Left lung (tissue), 10 donors: ENCODE measurements around the gene TRIP12. TPM values are rescaled to one million over a fixed set of nuclear protein-coding genes. Genes with fewer than 3 reads are reported as not detected.
"Not testable (repeated sequence)": the region's sequence is repeated elsewhere in the genome, so short reads cannot be mapped to it uniquely, and the experiment has no call there.

Experiments used
- ATAC-seq: fragments of 200-7000 bp; cut with Tn5 transposase; one replicate; pipeline ENCODE4 v1.9.1; 2020; ENCODE audit warnings: moderate library complexity
- DNase-seq, 4 donors: peaks; one replicate each; pipeline ENCODE4 v3.0.0-alpha.2; 2013 to 2020
- H3K27ac ChIP-seq, 2 donors: fragments of 200-600 bp; sonication (generic) in 1 of 2; one replicate each; pipeline versions ENCODE4 v1.5.0 to v1.8.0; 2020 to 2021
- H3K27me3 ChIP-seq, 2 donors: fragments of 200-600 bp; sonication (generic) in 1 of 2; one replicate each; pipeline versions ENCODE4 v1.5.0 to v1.8.0; 2020 to 2021
- H3K36me3 ChIP-seq, 2 donors: fragments of 200-600 bp; sonication (generic) in 1 of 2; one replicate each; pipeline versions ENCODE4 v1.5.0 to v1.8.0; 2020 to 2021
- H3K4me1 ChIP-seq, 2 donors: fragments of 200-600 bp; one replicate each; pipeline ENCODE4 v1.8.0; 2021
- H3K4me3 ChIP-seq, 2 donors: fragments of 200-600 bp; sonication (generic) in 1 of 2; one replicate each; pipeline versions ENCODE4 v1.5.0 to v1.8.0; 2020 to 2021; ENCODE audit warnings: mild to moderate bottlenecking in 1 of 2
- H3K9me3 ChIP-seq, 2 donors: fragments of 200-600 bp; sonication (generic) in 1 of 2; one replicate each; pipeline versions ENCODE4 v1.5.0 to v1.8.0; 2020 to 2021
- CTCF ChIP-seq, 2 donors: fragments of 200-600 bp; sonication (generic) in 1 of 2; IDR thresholded peaks; one replicate each; pipeline versions ENCODE4 v1.5.0 to v1.8.0; 2021; ENCODE audit warnings: antibody characterized with exemption in 2 of 2
- intact Hi-C, 2 donors: fragments of 100-400 bp; cut with DNase I; formaldehyde crosslinking; loops; one replicate each; pipeline versions ENCODE4 v1.11.2 to v1.14.2; 2022
- polyA plus RNA-seq, 6 donors: library from polyadenylated mRNA; unstranded; fragments of 120-200 nt; gene quantifications; one replicate each; pipeline ENCODE4 v1.2.1, GENCODE V29; 2013; ENCODE audit not compliant: insufficient read length in 6 of 6
- total RNA-seq, 2 donors: library from RNA; stranded (reverse); fragmentation: NEBNext Ultra II Directional; extraction: Animal tissue kit (Norgen Biotek cat#: 25700); gene quantifications; one replicate each; pipeline ENCODE4 v1.2.1, GENCODE V29; 2021
- donor health status: DM: no; HTN: yes; CAD: no.
- donor health status: DM: no; HTN: no; CAD: no.

TRIP12 gene
- total and polyA plus RNA-seq, 8 donors: 166 to 234 (median 179) TPM

GRCh38 chr2:229901819-229902218 is 20.0 kb downstream of the TRIP12 start:
- H3K36me3 ChIP-seq: peaks cover 0 to 36% of the 10 kb centered on the region in 2 donors
- intact Hi-C loops: no loop called here
- no peak overlapping the region for H3K4me3 ChIP-seq
- DNase-seq (no peak), ATAC-seq (peak; percentile 68)
- peaks cover 8 to 32% of the 10 kb centered on the region in 2 donors for H3K4me1 ChIP-seq
- no peak for TF ChIP-seq CTCF (IDR thresholded peaks at IDR 0.05)
- H3K9me3 ChIP-seq: no peaks in the 10 kb centered on the region
- no peak overlapping the region for H3K27ac ChIP-seq
- H3K27me3 ChIP-seq: no peaks in the 10 kb centered on the region

- H3K9me3 ChIP-seq, ATAC-seq, intact Hi-C loops, H3K27ac ChIP-seq, H3K27me3 ChIP-seq, H3K4me3 ChIP-seq, DNase-seq: not testable (repeated sequence)
- Histone ChIP-seq H3K4me1 (peaks cover 8 to 32% of the 10 kb centered on the region in 2 donors), H3K36me3 (peaks cover 0 to 33% of the 10 kb centered on the region in 2 donors)
These were observed 21.3 kb downstream of the TRIP12 start for GRCh38 chr2:229900514-229900913.

- DNase-seq (no peak), ATAC-seq (peak; percentile 62)
- no peak for TF ChIP-seq CTCF (IDR thresholded peaks at IDR 0.05)
- no peak overlapping the region for H3K27ac ChIP-seq
- intact Hi-C loops: no loop called here
- H3K4me3 ChIP-seq: no peak overlapping the region
- peaks cover 8 to 32% of the 10 kb centered on the region in 2 donors for H3K4me1 ChIP-seq
- no peaks in the 10 kb centered on the region for H3K27me3 ChIP-seq
- no peaks in the 10 kb centered on the region for H3K9me3 ChIP-seq
- H3K36me3 ChIP-seq: peaks cover 0 to 33% of the 10 kb centered on the region in 2 donors
These were observed 21.8 kb downstream of the TRIP12 start for GRCh38 chr2:229900012-229900411.

- TF ChIP-seq CTCF (IDR thresholded peaks at IDR 0.05): no peak
- no peak for DNase-seq
- ATAC-seq: no peak
- no peak overlapping the region for H3K4me3 ChIP-seq
- H3K36me3 ChIP-seq: peaks cover 0 to 30% of the 10 kb centered on the region in 2 donors
- no peaks in the 10 kb centered on the region for H3K9me3 ChIP-seq
- no peaks in the 10 kb centered on the region for H3K27me3 ChIP-seq
- H3K4me1 ChIP-seq: peaks cover 8 to 33% of the 10 kb centered on the region in 2 donors
- intact Hi-C loops: no loop called here
- no peak overlapping the region for H3K27ac ChIP-seq
These were observed 22.2 kb downstream of the TRIP12 start for GRCh38 chr2:229899604-229900003.

GRCh38 chr2:229896857-229897256 is 25.0 kb downstream of the TRIP12 start:
- Histone ChIP-seq H3K4me1 (peaks cover 4 to 32% of the 10 kb centered on the region in 2 donors), H3K36me3 (peaks cover 0 to 10% of the 10 kb centered on the region in 2 donors), H3K27ac (no peak overlapping the region), H3K27me3 (no peaks in the 10 kb centered on the region), H3K9me3 (no peaks in the 10 kb centered on the region), H3K4me3 (no peak overlapping the region)
- intact Hi-C loops: no loop called here
- ATAC-seq (no peak), DNase-seq (no peak)
- TF ChIP-seq CTCF (IDR thresholded peaks at IDR 0.05): no peak

GRCh38 chr2:229889023-229889422 is 32.8 kb downstream of the TRIP12 start:
- H3K27ac ChIP-seq: no peak overlapping the region
- H3K4me1 ChIP-seq: peaks cover 0 to 9% of the 10 kb centered on the region in 2 donors
- H3K36me3 ChIP-seq: peaks cover 0 to 12% of the 10 kb centered on the region in 2 donors
- ATAC-seq (no peak), DNase-seq (no peak)
- no peaks in the 10 kb centered on the region for H3K9me3 ChIP-seq
- H3K4me3 ChIP-seq: no peak overlapping the region
- no peak for TF ChIP-seq CTCF (IDR thresholded peaks at IDR 0.05)
- intact Hi-C loops: no loop called here
- H3K27me3 ChIP-seq: no peaks in the 10 kb centered on the region
